HT-29 (cell line): ENCODE results near the gene ANKS1B. TPM values are rescaled to one million over a fixed set of nuclear protein-coding genes. Genes with fewer than 3 reads are reported as not detected.

Experiments
- DNase-seq: peaks from one replicate; pipeline ENCODE4 v3.0.0-alpha.2; 2015; ENCODE audit warnings: low spot score
- total RNA-seq: library from RNA; depleted of rRNA; stranded (reverse); fragments of >200 nt; shearing (Covaris generic); gene quantifications from 2 replicates; pipeline ENCODE4 v1.2.3, GENCODE V29; 2014

ANKS1B gene
- total RNA-seq, 1 experiment from 2014 or later = not detected

DNA sequence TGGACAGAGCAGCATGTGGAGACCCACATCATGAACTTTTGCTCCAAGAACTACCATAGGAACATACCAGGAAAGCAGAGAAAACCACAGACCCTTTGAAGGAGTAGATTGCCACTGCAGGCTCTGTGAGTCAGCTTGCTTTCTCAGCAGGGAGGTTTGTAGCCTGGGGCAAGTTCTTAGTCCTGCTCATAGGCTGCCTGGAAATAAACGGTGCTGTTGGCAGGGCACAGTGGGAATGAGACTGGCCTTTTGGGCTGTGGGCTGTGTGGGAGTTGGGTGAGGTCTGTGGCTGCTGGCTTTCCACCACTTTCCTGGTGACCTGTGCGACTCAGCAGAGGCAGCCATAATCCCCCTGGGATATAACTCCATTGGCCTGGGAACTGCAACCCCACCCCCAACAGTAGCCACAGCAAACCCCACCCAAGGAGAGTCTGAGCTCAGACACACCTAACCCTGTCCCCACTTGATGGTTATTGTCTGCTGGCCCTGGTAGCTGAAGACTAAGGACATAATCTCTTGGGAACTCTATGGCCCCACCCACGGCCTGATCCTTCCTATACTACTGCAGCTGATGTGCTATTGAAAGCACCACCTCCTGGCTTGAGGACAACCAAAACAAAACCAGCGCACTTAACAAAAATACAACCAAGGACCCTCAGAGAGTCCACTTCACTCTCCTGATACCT is 529.2 kb downstream of the ANKS1B start:
- DNase-seq = no peak

DNA sequence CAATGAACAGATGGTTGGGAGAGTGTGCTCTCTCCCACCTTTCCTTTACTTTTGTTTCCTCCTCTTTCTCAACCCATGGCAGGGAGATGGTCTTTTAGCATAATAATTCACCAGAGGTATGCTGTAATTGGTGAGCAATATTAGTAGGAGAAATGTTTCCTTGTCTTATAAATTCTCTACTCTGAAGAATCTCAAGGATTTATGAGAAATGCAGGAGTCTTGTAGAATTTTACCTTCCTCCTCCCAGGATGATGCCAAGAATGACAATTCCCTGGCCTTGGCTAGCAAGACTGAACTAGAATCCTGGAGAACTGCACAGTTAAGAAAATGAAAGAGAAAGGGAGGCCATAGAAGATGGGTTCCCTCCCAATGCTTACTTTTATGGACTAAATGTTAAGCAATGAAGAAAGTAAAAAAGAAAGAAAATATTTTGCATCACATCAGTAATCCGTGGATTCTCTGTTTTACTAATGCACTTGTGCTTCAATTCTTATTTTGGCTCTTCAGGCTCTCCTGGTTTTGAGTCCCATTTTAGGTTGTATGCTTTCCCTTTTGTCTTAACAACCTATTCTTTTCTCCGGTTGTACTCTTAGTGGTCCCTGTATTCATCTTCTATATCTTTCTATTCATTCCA is 530.1 kb downstream of the ANKS1B start:
- no peak for DNase-seq

DNA sequence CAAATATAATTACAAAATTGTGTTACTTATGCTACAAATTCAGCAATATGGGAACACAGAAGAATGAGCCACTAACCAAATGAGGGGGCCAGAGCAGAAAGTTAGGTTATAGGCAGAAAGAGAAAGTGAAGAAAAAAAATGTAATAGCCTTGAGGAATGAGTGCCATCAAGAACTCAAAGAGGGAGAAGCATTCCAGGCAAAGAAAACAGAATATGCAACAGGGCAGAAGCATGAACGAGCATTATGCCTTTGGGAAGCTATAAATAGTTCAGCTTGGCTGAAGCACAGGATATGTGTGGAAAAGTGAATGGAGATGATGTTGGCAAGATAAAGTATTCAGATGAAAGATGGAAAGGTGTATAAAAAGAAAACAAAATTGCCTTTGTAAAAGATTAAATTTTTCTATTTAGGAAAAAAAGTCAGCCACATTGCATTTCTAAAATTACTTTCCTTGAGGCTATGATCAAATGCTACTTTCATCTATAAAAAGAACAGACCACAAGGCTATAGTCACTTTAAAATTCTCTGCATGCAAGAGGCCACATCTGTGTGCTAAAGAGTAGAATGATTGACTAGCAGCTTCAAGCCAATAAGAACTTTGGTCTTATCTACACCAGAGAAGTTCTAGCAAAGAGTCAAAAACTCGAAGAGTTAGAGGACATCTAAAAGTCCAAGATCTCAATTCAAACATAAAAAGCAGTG is 530.7 kb downstream of the ANKS1B start:
- DNase-seq = no peak

DNA sequence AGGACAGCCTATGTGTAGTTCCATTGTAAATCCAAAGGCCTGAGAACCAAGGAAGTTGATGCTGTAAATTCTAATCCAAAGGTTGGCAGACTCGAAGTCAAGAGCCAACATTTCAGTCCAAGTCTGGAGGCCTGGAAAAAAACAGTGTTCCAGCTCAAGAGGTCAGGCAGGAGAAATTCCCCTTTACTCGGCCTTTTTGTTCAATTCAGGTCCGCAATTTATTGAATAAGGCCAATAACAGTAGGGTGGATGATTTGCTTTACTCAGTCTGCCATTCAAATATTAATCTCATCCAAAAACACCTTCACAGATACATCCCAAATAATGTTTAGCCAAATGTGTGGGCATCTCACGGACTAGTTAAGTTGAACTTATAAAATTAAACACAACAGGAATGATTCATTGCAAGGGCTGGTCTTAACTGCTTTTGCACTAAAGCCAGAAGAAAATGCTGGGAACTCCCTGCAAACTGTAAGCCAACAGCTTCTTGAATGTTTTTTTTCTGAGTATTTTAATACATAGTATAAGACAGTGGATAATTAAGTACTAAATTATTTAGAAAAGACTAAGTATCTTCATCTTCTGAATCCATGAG is 534.6 kb downstream of the ANKS1B start:
- no peak for DNase-seq

DNA sequence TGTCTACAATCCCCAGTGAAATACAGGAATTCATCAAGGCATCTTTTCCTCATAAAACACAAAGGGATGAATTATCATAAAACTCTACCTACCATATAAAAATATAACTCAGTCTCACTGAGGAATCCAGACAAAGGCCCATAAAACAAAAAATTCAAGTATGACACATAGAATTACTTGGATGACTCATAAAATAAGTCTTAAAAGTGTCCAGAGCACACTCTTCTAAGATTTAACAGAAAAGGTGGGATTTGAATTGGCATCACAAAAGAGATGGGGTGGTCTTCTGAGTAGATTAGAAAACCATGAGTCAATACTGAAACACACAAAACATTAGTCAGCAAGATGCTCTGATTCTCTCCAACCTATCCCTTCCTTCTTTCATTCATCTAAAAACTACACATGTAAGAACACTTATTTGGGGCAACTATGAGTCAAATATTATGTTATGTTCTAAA is 539.8 kb downstream of the ANKS1B start:
- no peak for DNase-seq

DNA sequence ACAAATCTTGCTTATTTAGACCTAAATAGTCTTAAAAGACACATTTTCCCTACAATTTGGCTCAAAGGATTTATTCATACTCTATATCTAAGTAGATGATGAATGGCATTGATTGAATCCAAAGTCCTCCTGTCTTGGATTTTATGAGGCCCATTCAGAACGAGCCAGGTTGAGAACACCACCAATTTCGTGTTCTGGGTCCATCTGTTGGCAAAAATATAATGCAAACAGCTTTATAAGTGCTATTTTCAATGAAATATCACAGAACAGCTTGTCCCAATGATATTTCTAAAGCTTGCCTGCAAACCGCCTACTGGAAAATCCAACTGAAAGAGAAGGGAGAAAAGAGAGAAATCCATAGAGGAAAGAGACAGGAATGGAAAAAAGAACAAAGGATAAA is 542.0 kb downstream of the ANKS1B start:
- no peak for DNase-seq

DNA sequence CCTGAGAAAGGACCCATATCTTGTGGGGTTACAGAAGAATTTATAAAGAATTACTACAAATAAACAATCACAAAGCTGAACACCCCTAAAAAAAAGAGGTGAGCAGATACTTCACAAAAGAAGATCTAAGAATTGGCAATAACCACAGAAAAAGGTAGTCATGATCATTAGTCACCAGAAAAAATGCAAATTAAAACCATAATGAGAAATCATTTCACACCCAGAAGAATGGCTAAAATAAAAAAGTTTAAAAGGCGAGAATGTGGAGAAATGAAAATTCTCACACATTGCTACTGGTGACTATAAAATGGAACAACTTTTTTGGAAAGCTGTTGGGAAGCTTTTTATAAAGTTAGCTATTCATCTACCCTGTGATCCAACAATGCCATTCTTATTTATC is 545.3 kb downstream of the ANKS1B start:
- no peak for DNase-seq

DNA sequence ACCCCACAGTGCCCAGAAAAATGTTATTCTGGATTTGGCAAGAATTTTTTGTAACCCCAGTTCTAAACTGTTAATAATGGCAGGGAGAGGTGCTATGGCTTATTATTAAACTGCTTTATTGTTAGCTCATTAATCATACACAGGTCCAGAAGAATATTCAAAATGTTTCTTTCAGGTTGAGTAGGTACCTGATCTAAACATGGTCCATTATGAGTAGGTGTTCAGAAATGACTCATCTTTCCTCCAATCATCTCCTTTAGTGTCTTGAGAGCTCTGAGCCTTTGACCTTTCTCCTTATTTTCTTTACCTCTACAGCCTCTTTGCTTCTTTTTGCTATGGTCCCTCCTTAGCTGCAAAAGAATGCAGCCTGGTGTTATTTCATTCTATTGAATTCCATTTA is 548.2 kb downstream of the ANKS1B start:
- DNase-seq = no peak

DNA sequence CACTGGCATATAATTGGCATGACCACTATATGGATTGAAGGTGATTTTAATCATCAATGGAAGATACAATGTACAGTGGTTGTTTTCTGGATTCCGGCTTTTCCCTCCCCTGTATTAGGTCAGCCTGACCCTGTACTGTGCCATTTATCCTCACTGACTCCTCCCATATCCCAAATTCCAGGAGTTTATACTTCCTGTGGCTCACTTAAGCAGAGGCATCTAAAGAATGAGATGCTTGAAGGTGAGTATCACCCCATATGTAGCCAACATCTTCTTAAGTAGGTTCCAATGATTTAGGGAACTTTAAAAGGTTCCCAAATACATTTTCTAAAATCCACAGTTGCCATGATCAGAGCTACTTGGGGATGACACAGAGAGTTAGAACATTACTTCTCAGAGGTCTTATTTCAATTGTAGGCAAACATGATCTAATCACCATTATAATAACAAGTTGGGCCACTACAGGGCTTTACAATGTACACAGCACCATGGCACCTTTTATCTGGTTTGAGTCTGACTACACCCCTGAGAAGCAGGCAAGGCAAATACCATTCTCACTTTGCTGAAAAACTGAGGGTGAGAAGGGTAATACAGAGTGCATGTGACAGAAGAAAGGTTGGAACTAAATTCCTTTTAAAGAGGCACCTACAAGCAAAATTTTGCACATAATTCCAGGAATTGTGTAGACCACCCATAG is 549.5 kb downstream of the ANKS1B start:
- DNase-seq = no peak

DNA sequence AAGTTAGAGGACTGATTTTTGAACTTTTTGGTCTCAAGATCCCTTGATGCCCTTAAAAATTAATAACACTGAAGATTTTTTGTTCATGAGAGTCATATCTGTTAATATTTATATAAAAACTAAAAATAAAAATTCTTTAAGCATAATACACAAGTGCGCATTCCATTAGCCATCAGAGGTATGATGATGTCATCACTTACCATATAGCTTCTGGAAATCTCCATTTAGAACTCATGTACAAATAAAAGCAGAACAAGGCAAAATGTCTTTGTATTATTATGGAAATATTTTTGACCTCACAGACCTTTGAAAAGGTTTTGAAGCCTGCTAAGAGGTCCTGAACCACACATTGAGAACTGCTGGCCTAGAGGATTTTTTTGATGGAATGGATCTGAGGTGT is 551.6 kb downstream of the ANKS1B start:
- no peak for DNase-seq

DNA sequence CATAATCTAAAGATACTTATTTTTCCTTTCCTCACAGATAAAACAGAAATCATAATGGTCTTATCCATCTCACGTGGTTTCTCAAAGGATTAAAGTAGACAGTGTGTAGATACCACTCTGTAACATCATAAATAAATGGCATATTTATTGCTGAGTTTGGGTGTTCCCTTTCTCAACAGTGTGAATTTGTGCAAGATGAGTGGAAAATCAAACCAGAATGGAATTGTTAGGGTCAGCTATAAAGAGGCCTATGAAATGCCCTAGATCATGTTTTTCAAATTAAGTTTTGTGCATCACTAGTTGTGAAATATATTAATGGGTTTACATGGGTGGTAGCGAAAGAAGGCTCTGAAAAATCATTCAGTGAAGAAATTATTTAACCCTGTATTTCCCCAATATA is 553.5 kb downstream of the ANKS1B start:
- no peak for DNase-seq

DNA sequence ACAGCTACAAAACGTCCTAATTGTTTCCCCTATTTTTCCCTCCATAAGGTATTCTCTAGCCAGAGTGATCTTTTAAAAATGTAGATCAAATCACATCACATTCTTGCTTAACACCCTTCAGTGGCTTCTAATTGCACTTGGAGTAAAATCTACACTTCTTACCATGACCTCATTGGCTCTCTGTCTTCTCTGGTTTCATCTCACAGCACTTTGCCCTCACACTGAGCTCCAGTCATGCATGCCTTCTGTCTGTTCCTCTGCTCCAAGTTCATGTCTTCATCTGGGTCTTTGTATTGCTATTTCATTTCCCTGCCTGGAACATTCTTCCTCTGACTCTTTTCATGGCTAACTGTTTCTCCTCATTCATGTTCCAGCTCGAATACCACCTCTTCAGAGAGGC is 557.6 kb downstream of the ANKS1B start:
- DNase-seq = no peak

DNA sequence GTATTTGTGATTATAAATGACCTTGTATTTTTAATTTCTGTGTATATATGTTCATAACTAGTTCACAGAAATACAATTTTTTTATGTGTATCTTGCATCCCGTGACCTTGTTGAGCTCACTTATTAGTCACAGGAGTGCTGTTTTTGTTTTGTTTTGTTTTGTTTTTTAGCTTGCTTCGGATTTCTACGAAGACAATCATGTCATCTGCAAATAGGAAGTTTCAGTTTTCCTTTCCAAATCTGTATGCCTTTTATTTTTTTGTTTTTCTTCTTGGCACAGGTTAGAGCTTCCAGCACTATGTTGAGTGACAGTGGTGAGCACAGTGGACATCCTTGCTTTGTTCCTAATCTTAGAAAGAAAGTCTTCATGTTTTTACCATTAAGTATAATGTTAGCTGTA is 566.4 kb downstream of the ANKS1B start:
- no peak for DNase-seq

DNA sequence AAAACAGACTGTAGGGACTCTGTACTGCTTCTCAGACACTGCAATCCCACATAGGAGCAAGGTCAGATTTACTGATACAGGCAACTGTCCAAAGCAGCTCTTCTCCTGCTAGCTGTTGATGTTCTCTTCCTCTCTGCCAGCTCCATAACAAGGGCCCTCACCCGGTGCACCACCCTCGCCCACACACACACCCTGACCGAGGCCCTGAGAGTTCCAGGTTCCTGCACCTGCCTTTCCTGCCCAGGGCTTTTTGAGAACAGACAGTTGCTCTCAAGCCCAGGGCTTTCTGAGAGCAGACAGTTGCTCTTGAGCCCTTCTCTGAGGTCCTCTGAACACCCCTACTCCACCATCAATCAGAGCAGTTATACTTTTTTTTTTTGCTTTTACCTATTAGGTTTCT is 571.0 kb downstream of the ANKS1B start:
- DNase-seq = no peak

DNA sequence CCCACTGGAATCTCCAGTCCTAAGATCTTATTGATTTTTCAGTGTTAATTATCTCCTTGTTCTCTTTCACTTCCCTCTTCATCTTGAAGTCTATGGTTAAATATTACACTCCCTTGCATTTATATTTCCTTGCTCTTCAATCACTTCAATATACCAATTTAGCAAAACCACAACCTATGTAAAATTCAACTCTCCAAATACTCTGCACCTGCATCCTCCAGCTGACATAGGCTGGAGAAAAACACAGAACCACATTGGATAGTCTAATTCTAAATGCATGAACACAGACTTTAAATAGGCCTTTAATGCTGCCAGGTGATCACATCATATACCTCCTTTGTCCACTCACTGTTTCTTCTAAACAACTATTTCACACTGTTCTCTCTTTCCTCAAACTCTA is 591.0 kb downstream of the ANKS1B start:
- no peak for DNase-seq

DNA sequence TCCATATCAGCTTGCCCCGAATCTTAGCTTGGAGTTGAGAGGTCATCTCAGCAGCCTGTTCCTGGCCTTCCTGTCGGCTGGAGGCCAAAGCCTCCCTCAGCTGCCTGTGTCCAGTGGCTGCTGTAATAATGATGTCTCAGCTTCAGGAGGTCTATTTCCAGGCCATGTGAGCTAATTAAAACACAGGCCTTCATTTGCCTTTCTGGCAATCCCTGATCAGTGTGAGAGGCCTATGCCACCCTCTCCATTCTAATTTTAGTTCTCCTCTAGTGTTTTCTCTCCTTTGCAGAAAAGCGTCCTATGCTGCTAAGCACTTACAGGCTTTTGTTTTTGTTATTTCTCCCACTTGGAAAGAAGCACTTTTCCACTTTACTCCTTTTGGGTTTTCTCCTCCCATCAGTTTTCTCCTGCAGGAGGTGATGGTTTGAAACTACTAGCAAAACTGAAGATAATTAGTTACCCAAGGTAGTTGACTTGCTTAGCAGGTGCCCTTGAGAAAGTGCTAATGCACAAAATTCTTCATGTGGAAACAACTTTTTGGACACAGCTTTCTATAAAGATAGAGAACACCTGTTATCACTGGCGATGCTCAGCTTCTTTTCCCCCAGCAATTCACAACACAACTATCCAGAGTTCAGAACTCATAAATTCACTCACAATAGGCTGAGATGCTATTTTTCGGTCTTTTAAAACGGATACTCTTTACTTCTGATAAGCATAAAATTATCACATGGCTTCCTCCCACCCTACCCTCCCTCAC is 592.5 kb downstream of the ANKS1B start:
- no peak for DNase-seq

DNA sequence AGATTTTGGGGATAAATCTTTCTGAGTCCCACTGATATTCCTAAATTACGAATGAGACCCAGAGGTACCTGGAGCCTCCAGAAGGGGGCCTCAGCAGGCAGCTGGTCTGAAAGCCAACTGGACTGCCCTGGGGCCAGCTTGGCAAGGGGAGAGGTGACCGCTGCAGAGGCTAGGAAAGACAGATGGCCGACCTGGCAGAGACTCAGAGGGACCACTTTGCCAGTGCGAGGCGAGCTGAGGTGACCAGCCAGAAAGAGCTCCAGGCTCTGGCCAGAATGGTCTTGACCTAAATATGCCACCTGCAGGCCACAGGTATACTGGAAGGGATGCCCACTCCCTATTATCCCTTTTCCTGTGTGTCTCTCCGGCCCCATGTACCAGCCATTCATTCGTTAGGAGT is 594.0 kb downstream of the ANKS1B start:
- peak; percentile 23 for DNase-seq

DNA sequence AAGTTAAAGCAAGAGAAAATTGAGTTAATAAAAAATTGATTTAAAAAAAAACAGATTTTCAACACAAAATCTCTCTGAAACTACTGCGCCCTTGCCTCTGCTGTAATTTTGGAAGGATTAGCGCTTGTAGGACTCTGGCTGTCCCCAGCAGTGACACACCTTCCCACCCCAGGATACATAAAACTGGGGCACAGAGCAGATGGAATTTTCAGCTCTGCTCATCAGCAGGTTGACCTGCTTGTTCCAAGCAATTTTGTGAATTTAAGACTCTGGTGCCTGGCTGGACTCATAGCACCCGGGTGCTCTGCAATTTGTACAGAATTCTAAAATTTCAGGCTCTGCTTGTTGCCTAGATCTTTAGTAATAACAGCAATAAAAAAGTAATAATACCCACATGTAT is 595.0 kb downstream of the ANKS1B start:
- DNase-seq = no peak

DNA sequence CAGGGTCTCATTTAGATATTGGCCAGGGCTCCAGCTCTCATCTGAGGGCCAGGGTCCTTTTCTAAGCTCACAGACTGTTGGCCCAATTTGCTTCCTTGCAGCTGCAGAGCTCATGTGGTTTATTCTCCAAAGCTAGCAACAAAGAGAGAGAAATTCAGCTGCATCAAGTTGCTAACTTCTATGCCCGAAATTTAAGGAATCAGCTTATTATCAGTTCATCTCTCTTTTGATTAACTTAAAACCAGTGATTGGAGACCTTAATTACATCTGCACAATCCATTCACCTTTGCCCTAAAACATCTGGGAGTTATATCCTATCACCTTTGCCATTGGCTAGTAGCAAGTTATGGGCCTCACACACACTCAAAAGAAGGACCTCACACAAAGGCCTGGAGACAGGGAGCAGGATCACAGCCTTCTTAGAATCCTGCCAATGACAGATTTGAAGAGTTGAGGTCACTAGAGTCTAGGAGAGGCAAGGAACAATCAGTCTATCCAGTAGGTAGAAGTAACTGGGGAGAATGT is 596.0 kb downstream of the ANKS1B start:
- DNase-seq = no peak

DNA sequence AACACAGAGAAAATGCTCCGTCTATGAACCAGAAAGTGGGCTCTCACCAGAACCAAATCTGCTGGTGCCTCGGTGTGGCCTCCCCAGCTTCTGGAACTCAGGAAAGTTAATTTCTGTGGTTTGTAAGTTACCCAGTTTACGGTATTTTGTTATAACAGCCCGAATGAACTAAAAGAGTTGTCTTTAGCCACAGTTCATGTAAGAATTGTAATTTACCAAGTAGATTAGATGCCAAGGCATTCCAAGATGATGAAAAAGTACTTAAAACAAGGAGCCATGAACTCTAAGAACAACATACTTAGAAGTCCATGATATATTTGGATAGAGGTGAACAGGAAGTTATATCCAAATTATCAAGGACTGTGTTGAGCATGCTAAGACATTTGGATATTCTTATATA is 597.1 kb downstream of the ANKS1B start:
- DNase-seq = no peak

DNA sequence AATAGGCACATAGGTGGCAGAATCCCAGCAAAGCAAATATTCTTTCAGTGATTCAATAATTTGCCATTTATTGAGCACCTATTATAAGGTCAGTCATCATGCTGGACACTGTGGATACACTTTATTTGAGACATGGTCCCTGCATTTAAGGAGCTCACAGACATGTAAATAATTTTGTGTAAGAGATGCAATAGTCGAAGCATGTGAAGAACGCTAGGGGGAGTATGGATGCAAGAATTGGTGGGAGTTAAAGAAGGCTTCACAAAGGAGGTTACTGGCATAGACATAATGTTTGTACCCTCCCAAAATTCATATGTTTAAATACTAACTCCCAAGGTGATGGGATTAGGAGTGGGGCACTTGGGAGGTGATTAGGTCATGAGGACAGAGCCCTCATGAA is 597.8 kb downstream of the ANKS1B start:
- DNase-seq = peak; percentile 45
